GM12891 (cell line): ENCODE results near the gene TTC7B.

ENCODE experiments used
- POLR2AphosphoS5 ChIP-seq: IDR thresholded peaks from 2 replicates; pipeline ENCODE4 v1.6.1; 2011; ENCODE audit warnings: low read depth, low read length, control low read depth
- SPI1 ChIP-seq: IDR thresholded peaks from 2 replicates; pipeline ENCODE4 v1.6.1; 2011; ENCODE audit warnings: low read depth, low read length, control low read depth

- no peak for TF ChIP-seq POLR2AphosphoS5
- no peak for TF ChIP-seq SPI1
These were observed 191.4 kb downstream of the TTC7B start for GRCh38 chr14:90624732-90625400.
